Measurements from ENCODE around the gene SMURF2. TPM values are rescaled to one million over a fixed set of nuclear protein-coding genes. Genes with fewer than 3 reads are reported as not detected.

SMURF2 gene
- total and polyA plus RNA-seq, 10 of the 15 experiments (the other 5 are each of a cell fraction or from before 2014, with no cell fraction given): 2.8 to 13.4 (median 7.5) TPM

GRCh38 chr17:64657610-64658125 lies 4.4 kb downstream of the SMURF2 start:
- H3K4me1 ChIP-seq (ENCODE audit: control insufficient read depth, insufficient read depth, low read length): peaks cover 2% of the 10 kb centered on the region
- in situ Hi-C loops (cut with MboI): no loop called here
- RAD21 ChIA-PET (ENCODE audit: unreplicated experiment): interaction anchor here (1.3 to 1.4 kb wide), 2 partner anchors 8 to 236 kb away, joined by 4 read pairs; no protein-coding TSS in a partner anchor
- no peak overlapping the region for H2AFZ ChIP-seq (ENCODE audit: control insufficient read depth, low read depth, low read length)
- no peak overlapping the region for H3K4me3 ChIP-seq
- no peaks in the 10 kb centered on the region; the same call in 2 of the 3 replicates for H3K9me3 ChIP-seq (replicated peaks; ENCODE audit: control insufficient read depth, insufficient read depth, low read length)
- FAIRE-seq (no peak), DNase-seq (ENCODE audit: low read depth, low spot score) (no peak), ATAC-seq (no peak)
- no peaks in the 10 kb centered on the region for H3K27me3 ChIP-seq (replicated peaks in 1 of 2; ENCODE audit: control insufficient read depth in 2 of 2, insufficient read depth in 2 of 2, low read length in 1 of 2)
- CTCF ChIA-PET: interaction anchor here (0.6 to 2.6 kb wide), 4 partner anchors 8 to 239 kb away, joined by 4 to 10 read pairs (median 6); no protein-coding TSS in a partner anchor
- H3K9ac ChIP-seq (ENCODE audit: control insufficient read depth, insufficient read depth, low read length): no peak overlapping the region
- intact Hi-C loops (cut with micrococcal nuclease; ENCODE audit: unreplicated experiment): no loop called here
- 94% methylated on average over 6 of the region's 6 CpGs for WGBS (ENCODE audit: insufficient coverage, insufficient replicate concordance, low lambda C conversion rate, missing lambda C conversion rate)
- TF ChIP-seq ZZZ3 (IDR thresholded peaks at IDR 0.05; ENCODE audit: control insufficient read depth, insufficient read length, low read depth): no peak
- TF ChIP-seq CBX5 (IDR thresholded peaks at IDR 0.05; ENCODE audit: low read depth): no peak
- TF ChIP-seq USF1 (IDR thresholded peaks at IDR 0.05; ENCODE audit: borderline replicate concordance, extremely low read length, insufficient read depth, low read depth, low read length): no peak
- no peak for TF ChIP-seq CHD1 (IDR thresholded peaks at IDR 0.05; ENCODE audit: low read depth, low read length)
- no peaks in the 10 kb centered on the region; the same call in 1 of the 2 replicates for H4K20me1 ChIP-seq (ENCODE audit: control insufficient read depth, insufficient read depth)
- POLR2A ChIA-PET: no interaction called here
- no peak overlapping the region for H3K27ac ChIP-seq (ENCODE audit: control insufficient read depth, insufficient read depth)
- SMC1A ChIA-PET (ENCODE audit: uncharacterized antibody, unreplicated experiment): interaction anchor here (1.0 to 2.1 kb wide), 3 partner anchors 24 to 238 kb away, joined by 3 to 5 read pairs (median 4); no protein-coding TSS in a partner anchor
- H3K36me3 ChIP-seq (ENCODE audit: control insufficient read depth in 2 of 2, insufficient read depth in 2 of 2, low read length in 1 of 2): no peaks in the 10 kb centered on the region
- H3K4me2 ChIP-seq (ENCODE audit: control insufficient read depth, insufficient read depth): peak overlapping the region; percentile 25; the same call in 1 of the 2 replicates
- peaks cover 15% of the 10 kb centered on the region for H3K79me2 ChIP-seq (ENCODE audit: control insufficient read depth, insufficient read depth, low read length)
- BruUV-seq (replicated peaks): no TSS peak

- Histone ChIP-seq H3K79me2 (ENCODE audit: control insufficient read depth, insufficient read depth, low read length) (peaks cover 9% of the 10 kb centered on the region), H3K4me1 (ENCODE audit: control insufficient read depth, insufficient read depth, low read length) (no peaks in the 10 kb centered on the region), H3K4me3 (no peak overlapping the region), H3K27me3 (replicated peaks in 1 of 2; ENCODE audit: control insufficient read depth in 2 of 2, insufficient read depth in 2 of 2, low read length in 1 of 2) (no peaks in the 10 kb centered on the region), H3K9ac (ENCODE audit: control insufficient read depth, insufficient read depth, low read length) (no peak overlapping the region), H4K20me1 (ENCODE audit: control insufficient read depth, insufficient read depth) (no peaks in the 10 kb centered on the region; the same call in 1 of the 2 replicates), H2AFZ (ENCODE audit: control insufficient read depth, low read depth, low read length) (no peak overlapping the region), H3K4me2 (ENCODE audit: control insufficient read depth, insufficient read depth) (no peak overlapping the region), H3K36me3 (ENCODE audit: control insufficient read depth in 2 of 2, insufficient read depth in 2 of 2, low read length in 1 of 2) (no peaks in the 10 kb centered on the region), H3K9me3 (replicated peaks; ENCODE audit: control insufficient read depth, insufficient read depth, low read length) (no peaks in the 10 kb centered on the region; the same call in 2 of the 3 replicates), H3K27ac (ENCODE audit: control insufficient read depth, insufficient read depth) (no peak overlapping the region)
- ATAC-seq: no peak
- ChIA-PET RAD21 (ENCODE audit: unreplicated experiment) (interaction anchor here (0.7 to 1.5 kb wide), 3 partner anchors 53 to 235 kb away, joined by 3 to 6 read pairs (median 4); no protein-coding TSS in a partner anchor), SMC1A (ENCODE audit: uncharacterized antibody, unreplicated experiment) (interaction anchor here (0.8 to 2.1 kb wide), 3 partner anchors 57 to 236 kb away, joined by 3 to 5 read pairs (median 3); no protein-coding TSS in a partner anchor), CTCF (interaction anchor here (1.4 to 3.1 kb wide), 2 partner anchors 163 to 236 kb away, joined by 4 to 13 read pairs; no protein-coding TSS in a partner anchor), POLR2A (interaction anchor here (0.5 kb wide), 1 partner anchor 81 kb away, joined by 3 read pairs; no protein-coding TSS in a partner anchor)
- DNase-seq (ENCODE audit: low read depth, low spot score): no peak
- intact Hi-C loops (cut with micrococcal nuclease; ENCODE audit: unreplicated experiment) (no loop called here), in situ Hi-C loops (cut with MboI) (no loop called here)
- BruUV-seq (replicated peaks): no TSS peak
- WGBS (ENCODE audit: insufficient coverage, insufficient replicate concordance, low lambda C conversion rate, missing lambda C conversion rate): 79% methylated on average over 2 of the region's 2 CpGs
- FAIRE-seq: no peak
- TF ChIP-seq BACH1 (IDR thresholded peaks at IDR 0.05; ENCODE audit: borderline replicate concordance): no peak
- TF ChIP-seq E4F1 (IDR thresholded peaks at IDR 0.05; ENCODE audit: borderline replicate concordance, partially characterized antibody): no peak
- TF ChIP-seq CBX3 (IDR thresholded peaks at IDR 0.05; ENCODE audit: borderline replicate concordance, low read depth): no peak
- TF ChIP-seq SPI1 (IDR thresholded peaks at IDR 0.05; ENCODE audit: borderline replicate concordance, insufficient read depth, low read depth, low read length): no peak
- no peak for TF ChIP-seq POU2F2 (IDR thresholded peaks at IDR 0.05; ENCODE audit: borderline replicate concordance, low read depth, low read length)
- TF ChIP-seq JUND (IDR thresholded peaks at IDR 0.05; ENCODE audit: low read depth, low read length): no peak
These were observed 6.4 kb downstream of the SMURF2 start for GRCh38 chr17:64655704-64656103.
